Measurements from ENCODE around the gene DBP.

Gene DBP

DNA sequence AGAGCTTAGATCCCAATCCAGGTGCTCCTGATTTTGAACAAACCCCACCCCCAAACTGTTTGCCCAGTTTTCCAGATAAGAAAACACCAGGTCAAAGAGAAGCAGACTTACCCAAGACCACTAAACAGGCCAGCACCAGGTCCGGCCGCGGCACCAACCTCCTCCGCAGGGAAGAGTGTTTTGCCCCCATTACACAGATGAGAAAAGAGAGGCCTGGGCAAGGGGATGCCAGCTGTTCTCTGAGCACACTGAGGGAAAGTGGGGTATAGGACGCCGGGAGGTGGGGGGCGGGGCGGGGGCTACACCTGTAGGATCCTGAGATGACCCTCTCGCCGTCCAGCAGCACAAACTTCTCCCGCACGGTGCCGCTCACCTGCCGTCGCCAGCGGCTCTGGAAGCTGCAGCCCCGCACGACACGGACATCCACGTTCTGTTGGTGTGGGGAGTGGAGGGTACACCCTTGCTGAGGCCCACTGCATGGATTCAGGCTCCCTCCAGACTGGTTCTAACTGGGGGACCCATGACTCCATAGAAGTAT lies 27.5 kb downstream of the DBP start:
- no peak for DNase-seq

- peak; percentile 38 for DNase-seq
These were observed 28.3 kb downstream of the DBP start for GRCh38 chr19:48608798-48609263.

GRCh38 chr19:48607359-48607755 lies 29.8 kb downstream of the DBP start:
- DNase-seq: no peak

DNA sequence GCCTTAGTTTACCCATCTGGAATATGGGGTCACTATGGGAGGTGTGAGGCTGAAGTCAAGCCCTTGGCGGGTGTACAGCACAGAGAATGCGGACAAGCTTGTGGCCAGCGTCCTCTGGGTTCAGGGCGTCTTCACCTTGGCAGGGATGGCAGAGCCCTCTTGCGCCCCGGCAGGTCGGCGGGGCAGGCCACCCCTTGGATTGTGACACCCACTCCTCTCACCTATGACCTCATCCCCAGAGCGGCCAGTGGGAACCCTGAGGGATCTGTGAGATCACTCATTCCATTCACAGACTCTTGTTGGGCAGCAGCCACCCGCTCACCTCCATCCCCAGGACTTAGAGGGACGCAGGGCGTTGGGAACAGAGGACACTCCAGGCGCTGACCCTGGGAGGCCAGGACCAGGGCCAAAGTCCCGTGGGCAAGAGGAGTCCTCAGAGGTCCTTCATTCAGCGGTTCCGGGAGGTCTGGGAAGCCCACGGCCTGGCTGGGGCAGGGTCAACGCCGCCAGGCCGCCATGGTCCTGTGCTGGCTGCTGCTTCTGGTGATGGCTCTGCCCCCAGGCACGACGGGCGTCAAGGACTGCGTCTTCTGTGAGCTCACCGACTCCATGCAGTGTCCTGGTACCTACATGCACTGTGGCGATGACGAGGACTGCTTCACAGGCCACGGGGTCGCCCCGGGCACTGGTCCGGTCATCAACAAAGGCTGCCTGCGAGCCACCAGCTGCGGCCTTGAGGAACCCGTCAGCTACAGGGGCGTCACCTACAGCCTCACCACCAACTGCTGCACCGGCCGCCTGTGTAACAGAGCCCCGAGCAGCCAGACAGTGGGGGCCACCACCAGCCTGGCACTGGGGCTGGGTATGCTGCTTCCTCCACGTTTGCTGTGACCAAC lies 30.5 kb downstream of the DBP start, which contains the start of gene SPACA4:
TSS of gene SPACA4 (plus strand) at position 280 of the 896 bp plus-strand sequence. CDS start at position 517, 237 bp downstream.
- no peak for DNase-seq

DNA sequence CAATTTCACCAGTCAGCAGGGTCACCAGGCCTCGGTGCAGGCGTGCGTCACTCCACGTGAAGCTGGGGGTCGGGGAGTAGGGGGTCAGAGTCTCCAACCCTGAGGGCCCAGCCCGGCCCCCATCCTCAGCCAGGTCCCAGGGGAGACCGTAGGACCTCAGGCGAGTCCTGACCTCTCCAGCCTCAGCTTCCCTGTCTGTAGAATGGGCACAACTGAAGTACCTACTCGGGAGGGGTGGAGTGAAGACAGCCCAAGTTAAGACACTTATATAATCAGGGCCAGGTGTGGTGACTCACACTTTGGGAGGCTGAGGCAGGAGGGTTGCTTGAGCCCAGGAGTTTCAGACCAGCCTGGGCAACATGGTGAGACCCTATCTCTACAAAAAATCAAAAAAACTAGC lies 33.3 kb downstream of the DBP start:
- DNase-seq: no peak

GRCh38 chr19:48603449-48603848 lies 33.7 kb downstream of the DBP start:
- DNase-seq: no peak

DNA sequence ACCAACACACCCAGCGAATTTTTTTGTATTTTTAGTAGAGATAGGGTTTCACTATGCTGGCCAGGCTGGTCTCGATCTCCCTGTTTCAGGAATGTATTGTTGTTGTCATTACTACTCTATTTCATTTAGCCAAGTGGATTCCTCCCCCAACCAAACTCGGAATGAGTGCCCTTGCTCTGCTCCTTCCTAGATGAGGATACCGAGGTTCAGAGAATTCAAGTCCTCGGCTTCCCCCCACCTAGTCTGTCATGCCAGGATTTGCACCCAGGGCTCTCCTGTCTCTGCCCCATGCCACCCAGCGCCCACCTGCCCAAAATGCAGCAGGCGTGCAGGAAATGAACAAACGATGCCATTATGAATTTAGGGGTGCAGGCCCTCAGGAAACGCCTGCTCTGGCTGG lies 34.2 kb downstream of the DBP start:
- no peak for DNase-seq

DNA sequence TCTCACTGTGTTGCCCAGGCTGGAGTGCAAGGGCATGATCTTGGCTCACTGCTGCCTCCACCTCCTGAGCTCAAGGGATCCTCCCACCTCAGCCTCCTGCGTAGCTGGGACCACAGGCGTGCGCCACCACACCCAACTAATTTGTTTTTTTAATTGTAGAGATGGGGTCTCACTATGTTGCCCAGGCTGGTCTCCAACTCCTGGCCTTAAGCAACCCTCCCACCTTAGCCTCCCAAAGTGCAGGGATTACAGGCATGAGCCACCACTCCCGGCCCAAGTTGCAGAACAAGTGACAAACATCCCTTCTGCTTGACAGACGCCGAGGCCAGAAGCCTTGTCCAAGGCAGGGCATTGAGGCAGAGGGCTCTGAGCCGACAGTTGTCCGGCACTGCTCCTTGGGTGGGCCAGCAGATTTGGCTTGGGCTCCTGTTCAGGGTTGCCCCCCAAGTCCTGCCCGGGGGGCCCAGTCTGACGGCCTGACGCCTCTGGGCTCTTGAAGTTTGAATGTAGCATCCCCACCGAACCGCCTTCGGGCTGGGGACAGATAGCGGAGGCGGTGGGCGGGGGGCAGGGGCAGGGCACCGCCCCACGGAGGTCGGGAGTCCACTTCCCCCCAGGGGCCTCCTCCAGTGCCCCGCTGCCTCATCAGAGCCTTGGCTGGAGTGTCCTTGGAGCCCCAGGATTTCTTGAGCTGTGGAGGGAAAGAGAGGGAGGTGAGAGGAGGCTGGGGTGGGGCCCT lies 36.3 kb downstream of the DBP start:
- no peak for DNase-seq

DNA sequence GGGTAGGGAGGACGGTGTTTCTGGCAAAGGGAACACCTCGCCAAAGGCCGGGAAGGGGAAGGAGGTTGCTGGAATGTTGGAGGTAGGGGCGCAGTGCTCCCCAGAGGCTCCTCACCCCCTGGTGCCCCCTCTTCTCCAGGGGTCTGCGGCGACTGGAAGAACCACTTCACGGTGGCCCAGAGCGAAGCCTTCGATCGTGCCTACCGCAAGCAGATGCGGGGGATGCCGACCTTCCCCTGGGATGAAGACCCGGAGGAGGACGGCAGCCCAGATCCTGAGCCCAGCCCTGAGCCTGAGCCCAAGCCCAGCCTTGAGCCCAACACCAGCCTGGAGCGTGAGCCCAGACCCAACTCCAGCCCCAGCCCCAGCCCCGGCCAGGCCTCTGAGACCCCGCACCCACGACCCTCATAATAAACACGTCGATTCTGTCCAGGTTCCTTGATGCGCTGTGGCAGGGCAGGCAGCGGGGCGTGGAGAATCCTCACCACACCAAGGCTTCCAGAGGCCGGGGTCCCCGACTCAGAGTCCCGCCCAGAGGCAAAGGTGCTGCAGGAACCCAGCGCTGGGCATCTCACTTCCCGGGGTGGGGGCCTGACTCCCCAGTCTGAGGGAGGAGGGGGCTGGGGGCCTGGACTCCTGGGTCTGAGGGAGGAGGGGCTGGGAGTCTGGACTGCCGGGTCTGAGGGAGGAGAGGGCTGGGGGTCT lies 38.0 kb downstream of the DBP start:
- DNase-seq: no peak

DNA sequence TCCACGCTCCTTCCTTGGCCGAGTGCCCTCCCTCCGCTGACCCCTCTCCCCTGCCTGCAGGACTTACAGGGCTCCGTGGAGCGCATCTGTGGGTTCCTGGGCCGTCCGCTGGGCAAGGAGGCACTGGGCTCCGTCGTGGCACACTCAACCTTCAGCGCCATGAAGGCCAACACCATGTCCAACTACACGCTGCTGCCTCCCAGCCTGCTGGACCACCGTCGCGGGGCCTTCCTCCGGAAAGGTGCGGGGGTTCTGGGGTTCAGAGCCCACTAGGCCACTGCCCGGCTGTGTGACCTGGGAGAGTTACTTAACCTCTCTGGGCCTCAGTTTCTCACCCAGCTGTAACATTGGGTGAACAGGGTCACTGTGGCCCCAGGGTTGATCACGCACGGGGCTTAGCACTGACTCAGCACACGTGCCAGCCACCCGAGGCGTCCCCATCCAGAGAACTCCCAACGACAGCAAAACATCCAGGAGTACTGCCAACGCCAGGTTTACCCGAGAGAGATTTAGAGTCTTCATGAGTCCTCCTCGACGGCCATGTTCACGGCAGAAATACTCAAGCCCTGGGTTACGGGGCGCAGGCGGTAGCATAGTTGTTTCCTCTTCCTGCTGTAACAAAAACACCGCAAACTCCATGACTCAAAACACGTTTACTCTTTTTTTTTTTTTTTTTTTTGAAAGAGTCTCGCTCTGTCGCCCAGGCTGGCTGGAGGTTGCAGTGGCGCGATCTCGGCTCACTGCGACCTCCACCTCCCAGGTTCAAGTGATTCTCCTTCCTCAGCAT lies 40.3 kb downstream of the DBP start:
- no peak for DNase-seq

DNA sequence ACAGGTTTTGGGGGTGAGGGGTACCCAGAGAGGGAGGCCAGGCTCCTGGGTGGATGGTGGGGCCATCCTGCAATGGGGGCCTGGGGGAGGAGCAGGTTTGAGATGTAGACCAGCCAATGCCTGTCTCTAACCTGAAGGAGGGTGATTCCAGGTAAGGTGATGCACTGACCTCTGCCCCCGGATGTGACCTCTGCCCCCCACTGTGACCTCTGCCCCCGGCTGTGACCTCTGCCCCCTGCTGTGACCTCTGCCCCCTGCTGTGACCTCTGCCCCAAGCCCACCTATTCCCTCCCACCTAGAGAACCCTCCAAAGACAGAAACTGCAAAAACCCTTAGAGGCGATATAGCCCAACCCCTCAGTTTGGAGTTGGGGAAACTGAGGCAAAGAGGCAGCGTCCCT lies 40.9 kb downstream of the DBP start:
- DNase-seq: no peak

DNA sequence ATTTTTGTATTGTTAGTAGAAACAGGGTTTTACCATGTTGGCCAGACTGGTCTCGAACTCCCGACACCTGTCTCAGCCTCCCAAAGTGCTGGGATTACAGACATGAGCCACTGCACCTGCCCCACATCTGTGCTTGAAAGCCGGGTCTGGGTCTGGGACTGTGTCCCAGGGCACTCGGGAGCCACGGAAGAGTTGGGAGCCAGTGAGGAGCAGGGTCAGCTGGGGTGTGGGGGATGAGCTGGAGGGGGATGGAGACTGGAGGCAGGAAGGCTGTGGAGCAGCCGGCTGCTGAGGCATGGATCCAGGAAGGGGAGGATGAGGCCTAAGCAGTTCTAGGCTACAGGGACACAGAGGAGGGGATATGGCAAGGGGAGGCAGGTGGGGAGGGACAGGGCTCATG lies 41.3 kb downstream of the DBP start:
- DNase-seq: no peak

DNA sequence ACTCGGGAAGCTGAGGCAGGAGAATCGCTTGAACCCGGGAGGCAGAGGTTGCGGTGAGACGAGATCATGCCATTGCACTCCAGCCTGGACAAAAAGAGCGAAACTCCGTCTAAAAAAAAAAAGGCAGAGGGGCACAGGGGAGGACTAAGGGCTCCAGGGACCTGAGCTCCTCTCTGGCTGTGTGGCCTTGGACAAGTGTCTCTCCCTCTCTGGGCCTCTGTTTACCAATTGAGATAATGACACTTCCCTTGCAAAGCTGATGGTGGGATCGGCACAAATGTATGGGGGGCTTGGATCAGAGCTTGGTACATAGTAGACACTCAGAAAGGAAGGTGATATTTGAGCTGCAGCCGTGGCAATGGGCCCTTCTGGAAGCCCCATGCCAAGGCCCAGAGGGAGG lies 42.0 kb downstream of the DBP start:
- no peak for DNase-seq

- DNase-seq: no peak
These were observed 46.2 kb downstream of the DBP start for GRCh38 chr19:48591021-48591420.

DNA sequence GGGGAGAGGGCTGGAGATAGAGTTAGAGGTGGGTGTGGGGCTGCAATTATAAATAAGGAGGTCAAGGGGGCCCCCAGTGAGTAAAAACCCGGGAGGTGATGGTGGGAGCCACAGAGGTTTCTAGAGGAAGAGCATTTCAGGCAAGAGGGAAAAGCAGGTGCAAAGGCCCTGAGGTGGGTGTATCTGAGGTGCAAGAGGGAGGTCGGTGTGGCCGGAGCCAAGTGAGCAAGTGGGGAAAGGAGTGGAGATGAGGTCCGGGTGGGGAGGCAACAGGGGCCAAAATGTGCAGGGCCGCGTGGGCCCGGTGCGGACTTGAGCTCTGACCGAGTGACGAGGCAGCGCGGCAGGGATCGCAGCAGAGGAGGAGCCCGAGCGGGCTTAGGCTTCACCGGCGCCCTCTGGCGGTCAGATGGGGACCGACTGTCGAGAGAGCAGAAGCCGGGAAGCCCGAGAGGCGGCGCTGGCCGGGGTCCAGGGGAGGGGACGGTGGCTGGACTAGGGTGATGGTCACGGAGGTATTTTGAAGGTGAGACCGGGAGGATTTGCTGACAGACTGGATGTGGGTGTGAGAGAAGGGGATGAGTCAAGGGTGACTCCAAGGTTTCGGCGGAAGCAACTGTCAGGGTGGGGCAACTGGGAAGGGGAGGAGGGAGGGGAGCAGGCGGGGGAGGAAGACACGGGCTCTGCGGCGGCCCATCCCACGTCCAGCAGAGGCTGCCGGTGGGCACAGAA lies 48.3 kb downstream of the DBP start:
- DNase-seq: peak; percentile 78

DNA sequence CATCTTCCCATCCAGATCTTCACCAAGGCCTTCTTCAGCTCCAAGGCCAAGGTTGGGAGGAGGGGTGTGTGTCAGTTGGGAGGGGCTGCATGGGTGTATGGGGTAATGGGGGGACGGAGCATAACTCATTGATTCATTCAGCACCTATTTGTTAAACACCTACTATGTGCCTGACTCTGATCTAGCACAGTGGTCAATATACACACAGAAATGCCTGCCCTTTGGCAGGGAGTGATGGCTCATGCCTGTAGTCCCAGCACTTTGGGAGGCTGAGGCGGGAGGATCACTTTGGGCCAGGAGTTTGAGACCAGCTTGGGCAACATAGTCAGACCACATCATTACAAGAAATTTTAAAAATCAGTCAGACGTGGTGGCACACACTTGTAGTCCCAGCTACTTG lies 49.8 kb downstream of the DBP start:
- no peak for DNase-seq

GRCh38 chr19:48582168-48582567 lies 55.0 kb downstream of the DBP start:
- no peak for DNase-seq
